ENCODE data around the gene IMPG2. TPM values are rescaled to one million over a fixed set of nuclear protein-coding genes. Genes with fewer than 3 reads are reported as not detected.

The IMPG2 gene
- total and polyA plus RNA-seq, 4 donors, result 0.39 to 0.63 TPM; not detected in 2

- no peak overlapping the region for H3K4me3 ChIP-seq (ENCODE audit: low read length in 2 of 2)
- no peaks in the 10 kb centered on the region for H3K9me3 ChIP-seq (ENCODE audit: control insufficient read depth, low read length)
- ATAC-seq (ENCODE audit: low FRiP score), result no peak
- no peak for DNase-seq
- intact Hi-C loops (cut with DNase I), result loop anchor here in 1 of 2 donors (10.0 kb wide), 1 partner anchor 439 kb away; no protein-coding TSS in a partner anchor
- H3K27me3 ChIP-seq (ENCODE audit: control insufficient read depth in 1 of 2, insufficient read depth in 2 of 2, low read length in 1 of 2), result no peaks in the 10 kb centered on the region
- 88 to 93% methylated on average over 3 of the region's 3 CpGs for WGBS, 2 donors
- H3K4me1 ChIP-seq (ENCODE audit: control insufficient read depth in 1 of 2, insufficient read depth in 2 of 2, low read length in 2 of 2), result no peaks in the 10 kb centered on the region
- H3K27ac ChIP-seq (ENCODE audit: low read depth in 1 of 2, low read length in 2 of 2), result no peak overlapping the region
- no peaks in the 10 kb centered on the region for H3K36me3 ChIP-seq (ENCODE audit: control insufficient read depth in 1 of 2, insufficient read depth in 2 of 2, low read length in 1 of 2)
Observed at GRCh38 chr3:101193957-101194356, 126.4 kb downstream of the IMPG2 start.

- DNase-seq (no peak), ATAC-seq (ENCODE audit: low FRiP score) (no peak)
- 94 to 97% methylated on average over 2 of the region's 2 CpGs for WGBS, 2 donors
- intact Hi-C loops (cut with DNase I), result loop anchor here in 1 of 2 donors (10.0 kb wide), 1 partner anchor 435 kb away; no protein-coding TSS in a partner anchor
- Histone ChIP-seq H3K27me3 (ENCODE audit: control insufficient read depth in 1 of 2, insufficient read depth in 2 of 2, low read length in 1 of 2) (no peaks in the 10 kb centered on the region), H3K4me1 (ENCODE audit: control insufficient read depth in 1 of 2, insufficient read depth in 2 of 2, low read length in 2 of 2) (no peaks in the 10 kb centered on the region), H3K9me3 (ENCODE audit: control insufficient read depth, low read length) (no peaks in the 10 kb centered on the region), H3K36me3 (ENCODE audit: control insufficient read depth in 1 of 2, insufficient read depth in 2 of 2, low read length in 1 of 2) (no peaks in the 10 kb centered on the region), H3K4me3 (ENCODE audit: low read length in 2 of 2) (no peak overlapping the region), H3K27ac (ENCODE audit: low read depth in 1 of 2, low read length in 2 of 2) (no peak overlapping the region)
Observed at GRCh38 chr3:101189796-101190195, 130.6 kb downstream of the IMPG2 start.

- Histone ChIP-seq H3K4me1 (ENCODE audit: control insufficient read depth in 1 of 2, insufficient read depth in 2 of 2, low read length in 2 of 2) (no peaks in the 10 kb centered on the region), H3K9me3 (ENCODE audit: control insufficient read depth, low read length) (no peaks in the 10 kb centered on the region), H3K36me3 (ENCODE audit: control insufficient read depth in 1 of 2, insufficient read depth in 2 of 2, low read length in 1 of 2) (no peaks in the 10 kb centered on the region), H3K27me3 (ENCODE audit: control insufficient read depth in 1 of 2, insufficient read depth in 2 of 2, low read length in 1 of 2) (no peaks in the 10 kb centered on the region), H3K27ac (ENCODE audit: low read depth in 1 of 2, low read length in 2 of 2) (no peak overlapping the region), H3K4me3 (ENCODE audit: low read length in 2 of 2) (no peak overlapping the region)
- DNase-seq (no peak), ATAC-seq (ENCODE audit: low FRiP score) (no peak)
- WGBS, 2 donors, result 75 to 81% methylated on average over 2 of the region's 2 CpGs
- intact Hi-C loops (cut with DNase I), result no loop called here
Observed at GRCh38 chr3:101189176-101189575, 131.2 kb downstream of the IMPG2 start.

GRCh38 chr3:101185341-101185740, 135.0 kb downstream of the IMPG2 start:
- Histone ChIP-seq H3K4me3 (ENCODE audit: low read length in 2 of 2) (no peak overlapping the region), H3K36me3 (ENCODE audit: control insufficient read depth in 1 of 2, insufficient read depth in 2 of 2, low read length in 1 of 2) (no peaks in the 10 kb centered on the region), H3K4me1 (ENCODE audit: control insufficient read depth in 1 of 2, insufficient read depth in 2 of 2, low read length in 2 of 2) (no peaks in the 10 kb centered on the region), H3K27me3 (ENCODE audit: control insufficient read depth in 1 of 2, insufficient read depth in 2 of 2, low read length in 1 of 2) (no peaks in the 10 kb centered on the region), H3K27ac (ENCODE audit: low read depth in 1 of 2, low read length in 2 of 2) (no peak overlapping the region), H3K9me3 (ENCODE audit: control insufficient read depth, low read length) (no peaks in the 10 kb centered on the region)
- DNase-seq, result no peak
- WGBS, 2 donors, result 82 to 85% methylated on average over 4 of the region's 4 CpGs
- no peak for ATAC-seq (ENCODE audit: low FRiP score)
- intact Hi-C loops (cut with DNase I), result no loop called here

GRCh38 chr3:101184111-101184510, 136.3 kb downstream of the IMPG2 start:
- no peak for ATAC-seq (ENCODE audit: low FRiP score)
- intact Hi-C loops (cut with DNase I), result no loop called here
- Histone ChIP-seq H3K27me3 (ENCODE audit: control insufficient read depth in 1 of 2, insufficient read depth in 2 of 2, low read length in 1 of 2) (no peaks in the 10 kb centered on the region), H3K9me3 (ENCODE audit: control insufficient read depth, low read length) (no peaks in the 10 kb centered on the region), H3K27ac (ENCODE audit: low read depth in 1 of 2, low read length in 2 of 2) (no peak overlapping the region), H3K36me3 (ENCODE audit: control insufficient read depth in 1 of 2, insufficient read depth in 2 of 2, low read length in 1 of 2) (no peaks in the 10 kb centered on the region), H3K4me1 (ENCODE audit: control insufficient read depth in 1 of 2, insufficient read depth in 2 of 2, low read length in 2 of 2) (no peaks in the 10 kb centered on the region), H3K4me3 (ENCODE audit: low read length in 2 of 2) (no peak overlapping the region)
- DNase-seq, result no peak

- DNase-seq, result no peak
- intact Hi-C loops (cut with DNase I), result no loop called here
Observed at GRCh38 chr3:101183151-101183550, 137.2 kb downstream of the IMPG2 start.

GRCh38 chr3:101182734-101183133, 137.6 kb downstream of the IMPG2 start:
- 96 to 97% methylated on average over 1 of the region's 1 CpG for WGBS, 2 donors
- no peak for DNase-seq
- Histone ChIP-seq H3K9me3 (ENCODE audit: control insufficient read depth, low read length) (no peaks in the 10 kb centered on the region), H3K27ac (ENCODE audit: low read depth in 1 of 2, low read length in 2 of 2) (no peak overlapping the region), H3K4me1 (ENCODE audit: control insufficient read depth in 1 of 2, insufficient read depth in 2 of 2, low read length in 2 of 2) (no peaks in the 10 kb centered on the region), H3K36me3 (ENCODE audit: control insufficient read depth in 1 of 2, insufficient read depth in 2 of 2, low read length in 1 of 2) (no peaks in the 10 kb centered on the region), H3K4me3 (ENCODE audit: low read length in 2 of 2) (no peak overlapping the region), H3K27me3 (ENCODE audit: control insufficient read depth in 1 of 2, insufficient read depth in 2 of 2, low read length in 1 of 2) (no peaks in the 10 kb centered on the region)
- intact Hi-C loops (cut with DNase I), result no loop called here
- ATAC-seq (ENCODE audit: low FRiP score), result no peak

More at GRCh38 chr3:101183151-101183550, 137.2 kb downstream of the IMPG2 start:
- Histone ChIP-seq H3K4me3 (ENCODE audit: low read length in 2 of 2) (no peak overlapping the region), H3K36me3 (ENCODE audit: control insufficient read depth in 1 of 2, insufficient read depth in 2 of 2, low read length in 1 of 2) (no peaks in the 10 kb centered on the region), H3K27me3 (ENCODE audit: control insufficient read depth in 1 of 2, insufficient read depth in 2 of 2, low read length in 1 of 2) (no peaks in the 10 kb centered on the region), H3K9me3 (ENCODE audit: control insufficient read depth, low read length) (no peaks in the 10 kb centered on the region), H3K27ac (ENCODE audit: low read depth in 1 of 2, low read length in 2 of 2) (no peak overlapping the region), H3K4me1 (ENCODE audit: control insufficient read depth in 1 of 2, insufficient read depth in 2 of 2, low read length in 2 of 2) (no peaks in the 10 kb centered on the region)
- ATAC-seq (ENCODE audit: low FRiP score), result no peak
- 95% methylated on average over 5 of the region's 5 CpGs for WGBS, 2 donors

GRCh38 chr3:101181801-101182200, 138.6 kb downstream of the IMPG2 start:
- Histone ChIP-seq H3K4me1 (ENCODE audit: control insufficient read depth in 1 of 2, insufficient read depth in 2 of 2, low read length in 2 of 2) (no peaks in the 10 kb centered on the region), H3K9me3 (ENCODE audit: control insufficient read depth, low read length) (no peaks in the 10 kb centered on the region), H3K36me3 (ENCODE audit: control insufficient read depth in 1 of 2, insufficient read depth in 2 of 2, low read length in 1 of 2) (no peaks in the 10 kb centered on the region), H3K4me3 (ENCODE audit: low read length in 2 of 2) (no peak overlapping the region), H3K27me3 (ENCODE audit: control insufficient read depth in 1 of 2, insufficient read depth in 2 of 2, low read length in 1 of 2) (no peaks in the 10 kb centered on the region), H3K27ac (ENCODE audit: low read depth in 1 of 2, low read length in 2 of 2) (no peak overlapping the region)
- ATAC-seq (ENCODE audit: low FRiP score) (no peak), DNase-seq (no peak)
- intact Hi-C loops (cut with DNase I), result no loop called here

GRCh38 chr3:101179637-101180036, 140.7 kb downstream of the IMPG2 start:
- Histone ChIP-seq H3K4me3 (ENCODE audit: low read length in 2 of 2) (no peak overlapping the region), H3K27me3 (ENCODE audit: control insufficient read depth in 1 of 2, insufficient read depth in 2 of 2, low read length in 1 of 2) (no peaks in the 10 kb centered on the region), H3K36me3 (ENCODE audit: control insufficient read depth in 1 of 2, insufficient read depth in 2 of 2, low read length in 1 of 2) (no peaks in the 10 kb centered on the region), H3K9me3 (ENCODE audit: control insufficient read depth, low read length) (no peaks in the 10 kb centered on the region), H3K27ac (ENCODE audit: low read depth in 1 of 2, low read length in 2 of 2) (no peak overlapping the region), H3K4me1 (ENCODE audit: control insufficient read depth in 1 of 2, insufficient read depth in 2 of 2, low read length in 2 of 2) (no peaks in the 10 kb centered on the region)
- DNase-seq, result no peak
- intact Hi-C loops (cut with DNase I), result no loop called here
- 45 to 60% methylated on average over 3 of the region's 3 CpGs for WGBS, 2 donors
- no peak for ATAC-seq (ENCODE audit: low FRiP score)

Measured in aorta (tissue), 5 donors.